Type B pancreatic cell (in vitro differentiated cells): Measurements from ENCODE around the gene HDX. TPM values are rescaled to one million over a fixed set of nuclear protein-coding genes. Genes with fewer than 3 reads are reported as not detected.

Experiments
- DNase-seq: peaks from one replicate; pipeline ENCODE4 v3.0.0; 2021; ENCODE audit warnings: mixed read lengths; ENCODE audit not compliant: unreplicated experiment; ENCODE audit errors: extremely low spot score
- H3K27ac Mint-ChIP-seq: 2 replicates; pipeline ENCODE4 v1.8.0; 2021; ENCODE audit warnings: mild to moderate bottlenecking, mixed read lengths
- H3K27me3 Mint-ChIP-seq: 2 replicates; pipeline ENCODE4 v1.8.0; 2021; ENCODE audit warnings: mixed read lengths
- H3K36me3 Mint-ChIP-seq: 2 replicates; pipeline ENCODE4 v1.8.0; 2021; ENCODE audit warnings: mixed read lengths
- H3K4me1 Mint-ChIP-seq: one replicate; pipeline ENCODE4 v1.8.0; 2021; ENCODE audit warnings: mixed read lengths; ENCODE audit not compliant: unreplicated experiment
- H3K4me3 Mint-ChIP-seq: 2 replicates; pipeline ENCODE4 v1.8.0; 2021; ENCODE audit warnings: mild to moderate bottlenecking, mixed read lengths
- H3K9me3 Mint-ChIP-seq: 2 replicates; pipeline ENCODE4 v1.8.0; 2021; ENCODE audit warnings: mixed read lengths
- CTCF ChIP-seq: fragments of 200-600 bp; sonication (generic); conservative IDR thresholded peaks from 2 replicates; pipeline ENCODE4 v1.5.0; 2021; ENCODE audit warnings: antibody characterized with exemption, mild to moderate bottlenecking
- total RNA-seq: library from RNA; stranded (reverse); gene quantifications from 2 replicates; pipeline ENCODE4 v1.2.1, GENCODE V29; 2021; ENCODE audit warnings: low replicate concordance

HDX gene
- total RNA-seq, 1 donor from 2014 or later: 10.7 TPM

GRCh38 chrX:84453351-84454246 is 48.7 kb downstream of the HDX start:
- Mint-ChIP-seq H3K4me3 (no peak overlapping the region), H3K27me3 (no peaks in the 10 kb centered on the region), H3K4me1 (no peaks in the 10 kb centered on the region), H3K36me3 (peaks cover 7% of the 10 kb centered on the region), H3K9me3 (peaks cover 11% of the 10 kb centered on the region), H3K27ac (no peak overlapping the region)
- DNase-seq: no peak
- TF ChIP-seq CTCF: no peak

- Mint-ChIP-seq H3K9me3 (peaks cover 7% of the 10 kb centered on the region), H3K4me1 (no peaks in the 10 kb centered on the region), H3K4me3 (no peak overlapping the region), H3K27me3 (no peaks in the 10 kb centered on the region), H3K27ac (no peak overlapping the region), H3K36me3 (peaks cover 21% of the 10 kb centered on the region)
- no peak for TF ChIP-seq CTCF
- DNase-seq: no peak
Measured at GRCh38 chrX:84441143-84441542, 61.1 kb downstream of the HDX start.

- no peak for DNase-seq
- no peak overlapping the region for H3K27ac Mint-ChIP-seq
- H3K36me3 Mint-ChIP-seq: no peaks in the 10 kb centered on the region
- no peak overlapping the region for H3K4me3 Mint-ChIP-seq
- no peaks in the 10 kb centered on the region for H3K9me3 Mint-ChIP-seq
- no peaks in the 10 kb centered on the region for H3K27me3 Mint-ChIP-seq
- no peak for TF ChIP-seq CTCF
- H3K4me1 Mint-ChIP-seq: no peaks in the 10 kb centered on the region
Measured at GRCh38 chrX:84415140-84415539, 87.1 kb downstream of the HDX start.

- H3K4me1 Mint-ChIP-seq: no peaks in the 10 kb centered on the region
- H3K36me3 Mint-ChIP-seq: no peaks in the 10 kb centered on the region
- no peaks in the 10 kb centered on the region for H3K9me3 Mint-ChIP-seq
- no peak overlapping the region for H3K27ac Mint-ChIP-seq
- TF ChIP-seq CTCF: no peak
- no peak overlapping the region for H3K4me3 Mint-ChIP-seq
- DNase-seq: no peak
- no peaks in the 10 kb centered on the region for H3K27me3 Mint-ChIP-seq
Measured at GRCh38 chrX:84363663-84364062, 138.6 kb downstream of the HDX start.

- H3K36me3 Mint-ChIP-seq: no peaks in the 10 kb centered on the region
- no peak overlapping the region for H3K27ac Mint-ChIP-seq
- H3K4me1 Mint-ChIP-seq: no peaks in the 10 kb centered on the region
- no peaks in the 10 kb centered on the region for H3K27me3 Mint-ChIP-seq
- no peak for TF ChIP-seq CTCF
- H3K9me3 Mint-ChIP-seq: no peaks in the 10 kb centered on the region
- no peak overlapping the region for H3K4me3 Mint-ChIP-seq
- DNase-seq: no peak
Measured at GRCh38 chrX:84363051-84363450, 139.2 kb downstream of the HDX start.
